NOMO-1 (cell line): ENCODE results near the gene SETD1A.

Experiments
- DNase-seq, 2 experiments: peaks; one replicate each; lab custom pipeline; 2025; ENCODE audit not compliant: unreplicated experiment in 2 of 2; lab: John Stamatoyannopoulos, UW

Gene SETD1A

DNA sequence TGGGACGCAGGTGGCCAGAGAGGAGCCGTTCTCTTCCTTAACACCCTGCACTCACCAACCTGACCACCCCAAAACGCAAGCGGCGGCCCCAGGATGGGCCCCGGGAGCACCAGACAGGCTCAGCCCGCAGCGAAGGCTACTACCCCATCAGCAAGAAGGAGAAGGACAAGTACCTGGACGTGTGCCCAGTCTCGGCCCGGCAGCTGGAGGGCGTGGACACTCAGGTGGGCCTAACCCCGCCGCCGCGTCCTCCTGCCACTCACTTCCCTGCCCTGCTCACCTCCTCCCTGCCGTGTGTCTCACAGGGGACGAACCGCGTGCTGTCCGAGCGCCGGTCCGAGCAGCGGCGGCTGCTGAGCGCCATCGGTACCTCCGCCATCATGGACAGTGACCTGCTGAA lies 22.9 kb downstream of the SETD1A start:
- DNase-seq: no peak

DNA sequence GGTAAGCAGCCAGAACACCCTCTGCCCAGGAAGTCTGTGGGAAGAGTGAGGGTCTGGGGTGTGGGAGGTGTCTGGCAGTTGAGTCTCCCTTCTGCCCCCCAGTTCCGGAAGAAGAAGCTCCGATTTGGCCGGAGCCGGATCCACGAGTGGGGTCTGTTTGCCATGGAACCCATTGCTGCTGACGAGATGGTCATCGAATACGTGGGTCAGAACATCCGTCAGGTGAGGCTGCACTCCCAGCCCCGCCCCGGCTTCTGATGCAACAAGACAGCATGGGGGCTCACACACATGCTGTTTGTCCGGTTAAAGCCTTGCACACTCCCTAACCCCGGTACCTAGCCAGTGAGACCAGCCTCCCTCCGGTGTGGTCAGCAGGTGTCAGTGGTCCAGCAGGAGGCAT lies 23.4 kb downstream of the SETD1A start:
- no peak for DNase-seq

DNA sequence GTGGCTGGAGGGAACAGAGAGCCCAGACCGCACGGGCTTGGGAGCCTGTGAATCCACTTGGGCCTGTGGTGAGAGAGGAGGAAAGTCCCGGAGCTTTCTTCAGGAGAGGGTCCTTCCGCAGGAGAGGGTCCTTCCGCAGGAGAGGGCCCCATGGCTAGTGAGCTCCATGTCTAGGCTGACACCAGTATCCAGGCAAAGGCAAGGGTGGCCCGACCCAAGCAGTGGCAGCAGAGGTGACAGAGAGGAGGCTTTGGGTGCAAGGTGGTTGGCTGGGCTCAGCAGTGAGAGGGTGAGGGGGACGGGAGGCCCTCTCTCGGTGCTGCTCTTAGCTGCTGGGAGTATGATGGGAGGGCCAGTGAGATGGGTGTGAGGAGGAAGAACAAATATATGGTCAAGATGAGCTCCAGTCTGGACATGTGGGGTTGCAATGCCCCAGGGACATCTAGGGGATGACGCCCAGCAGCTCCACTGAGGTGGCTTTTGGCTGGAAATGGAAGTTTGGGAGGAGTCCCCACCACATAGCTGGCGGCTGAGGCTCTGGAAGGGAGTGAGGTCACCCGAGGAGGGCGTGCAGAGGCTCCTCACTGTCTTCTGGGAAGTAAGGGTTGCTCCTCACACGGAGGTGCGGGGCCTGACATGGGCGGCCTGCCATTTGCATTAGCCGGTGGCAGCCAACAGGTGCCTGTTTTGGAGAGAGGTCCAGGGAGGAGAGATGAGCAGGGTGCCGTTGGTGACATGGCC lies 25.2 kb downstream of the SETD1A start:
- DNase-seq: no peak

DNA sequence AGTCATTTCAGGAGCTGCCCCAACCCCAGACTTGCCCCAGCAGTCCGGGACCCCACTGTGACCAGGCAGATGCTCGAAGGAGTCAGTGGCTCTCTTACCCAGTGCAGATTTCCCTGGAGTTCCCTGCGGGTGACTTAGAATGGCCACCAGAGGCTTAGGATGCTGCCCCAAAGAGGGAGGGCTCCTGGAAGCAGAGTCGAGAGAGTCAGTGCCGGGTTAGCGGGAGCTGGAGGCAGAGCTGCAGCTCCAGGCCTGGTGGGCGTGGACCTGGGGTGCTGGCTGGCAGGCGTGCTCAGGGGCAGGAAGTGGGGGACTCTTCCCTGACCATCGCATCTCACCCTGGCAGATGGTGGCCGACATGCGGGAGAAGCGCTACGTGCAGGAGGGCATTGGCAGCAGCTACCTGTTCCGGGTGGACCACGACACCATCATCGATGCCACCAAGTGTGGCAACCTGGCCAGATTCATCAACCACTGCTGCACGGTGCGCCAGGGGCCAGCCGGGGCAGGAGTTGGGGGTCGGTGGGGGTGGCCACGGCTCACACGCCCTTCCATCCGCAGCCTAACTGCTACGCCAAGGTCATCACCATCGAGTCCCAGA lies 25.8 kb downstream of the SETD1A start:
- no peak for DNase-seq

DNA sequence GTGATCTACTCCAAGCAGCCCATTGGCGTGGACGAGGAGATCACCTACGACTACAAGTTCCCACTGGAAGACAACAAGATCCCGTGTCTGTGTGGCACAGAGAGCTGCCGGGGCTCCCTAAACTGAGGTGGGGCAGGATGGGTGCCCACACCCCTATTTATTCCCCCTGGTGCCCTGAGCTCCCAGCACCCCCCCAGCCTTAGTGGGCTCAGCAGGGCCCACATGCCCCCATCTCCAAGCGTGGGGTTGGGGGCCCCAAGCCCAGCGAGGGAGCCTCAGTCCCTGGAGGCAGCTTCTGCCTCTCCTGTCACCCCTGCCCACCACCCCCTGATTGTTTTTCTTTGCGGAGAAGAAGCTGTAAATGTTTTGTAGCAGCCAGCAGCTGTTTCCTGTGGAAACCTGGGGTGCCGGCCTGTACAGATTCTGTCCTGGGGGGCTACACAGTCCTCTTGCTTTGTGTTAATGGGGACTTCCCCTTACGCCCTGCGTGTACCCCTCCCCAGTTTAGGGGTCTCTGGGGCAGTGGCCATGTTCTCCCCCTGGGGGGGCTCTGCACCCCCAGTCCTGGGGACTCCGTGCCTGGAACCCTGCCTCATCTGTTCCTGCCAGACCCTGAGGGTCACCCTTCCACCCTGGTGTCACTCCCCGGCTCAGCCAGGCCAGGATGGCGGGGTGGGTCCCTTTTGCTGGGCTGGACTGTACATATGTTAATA lies 26.5 kb downstream of the SETD1A start:
- no peak for DNase-seq

DNA sequence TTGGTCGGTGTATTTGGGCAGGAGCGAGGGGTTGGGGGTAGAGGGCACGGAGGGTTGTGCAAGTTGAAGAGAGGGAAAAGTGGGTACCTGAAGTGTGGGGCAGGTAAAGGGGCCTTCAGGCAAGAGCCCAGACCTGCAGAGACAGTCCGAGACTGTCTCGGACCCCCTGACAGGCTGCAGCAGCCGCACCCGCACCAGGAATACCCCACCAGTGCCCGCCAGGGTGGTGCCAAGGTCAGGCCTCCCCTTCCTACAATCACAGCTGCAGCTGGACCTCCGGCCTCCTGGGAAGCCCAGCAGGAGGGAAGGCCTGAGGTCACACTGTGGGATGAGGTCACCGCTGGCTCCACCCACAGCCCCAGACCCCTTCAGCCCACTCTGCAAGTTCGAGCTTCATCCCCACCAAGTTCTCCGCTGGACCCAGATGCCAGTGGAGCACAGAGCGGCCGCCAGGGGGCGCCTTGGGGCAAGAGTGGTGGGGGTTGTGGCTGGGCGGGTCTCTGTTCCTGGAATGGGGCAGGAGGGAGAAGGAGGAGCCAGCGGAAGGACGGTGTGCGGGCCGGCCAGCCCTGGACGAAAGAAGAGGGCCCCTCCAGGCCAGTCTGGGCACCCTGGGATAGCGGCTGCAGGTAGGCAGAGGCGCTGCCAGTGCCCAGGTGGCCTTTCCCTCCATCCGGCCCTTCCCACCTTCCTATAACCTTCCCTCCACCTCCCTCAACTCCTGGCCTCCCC lies 27.3 kb downstream of the SETD1A start, which contains the start of gene HSD3B7:
HSD3B7 (plus strand) TSS at position 539 of the 732 bp plus-strand sequence. CDS start 452 bp downstream, outside the sequence.
- DNase-seq: peak; percentile 68 to 80

DNA sequence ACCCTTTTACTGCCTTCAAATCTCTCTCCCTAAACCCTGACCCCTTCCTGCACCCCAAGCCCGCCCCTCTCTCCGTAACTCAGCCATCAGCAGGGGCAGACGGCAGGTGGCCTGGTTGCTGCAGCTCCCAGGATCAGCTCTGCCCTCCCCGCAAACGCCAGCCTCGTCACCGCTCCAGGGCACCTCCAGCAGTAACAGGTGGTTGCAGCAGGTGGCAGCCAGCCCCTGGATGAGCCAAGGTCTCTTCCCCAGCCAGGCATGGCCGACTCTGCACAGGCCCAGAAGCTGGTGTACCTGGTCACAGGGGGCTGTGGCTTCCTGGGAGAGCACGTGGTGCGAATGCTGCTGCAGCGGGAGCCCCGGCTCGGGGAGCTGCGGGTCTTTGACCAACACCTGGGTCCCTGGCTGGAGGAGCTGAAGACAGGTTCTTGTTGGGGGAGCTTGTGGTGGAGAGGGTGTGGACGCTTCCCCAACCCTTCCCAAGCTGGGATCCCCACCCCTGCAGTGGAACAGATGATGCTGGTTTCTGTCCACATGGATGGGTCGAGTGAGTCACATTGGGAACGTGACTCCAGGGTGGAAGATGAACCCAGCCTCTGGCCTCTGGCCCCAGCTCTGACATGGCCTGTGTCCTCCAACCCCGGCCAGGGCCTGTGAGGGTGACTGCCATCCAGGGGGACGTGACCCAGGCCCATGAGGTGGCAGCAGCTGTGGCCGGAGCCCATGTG lies 28.0 kb downstream of the SETD1A start:
- DNase-seq: no peak

DNA sequence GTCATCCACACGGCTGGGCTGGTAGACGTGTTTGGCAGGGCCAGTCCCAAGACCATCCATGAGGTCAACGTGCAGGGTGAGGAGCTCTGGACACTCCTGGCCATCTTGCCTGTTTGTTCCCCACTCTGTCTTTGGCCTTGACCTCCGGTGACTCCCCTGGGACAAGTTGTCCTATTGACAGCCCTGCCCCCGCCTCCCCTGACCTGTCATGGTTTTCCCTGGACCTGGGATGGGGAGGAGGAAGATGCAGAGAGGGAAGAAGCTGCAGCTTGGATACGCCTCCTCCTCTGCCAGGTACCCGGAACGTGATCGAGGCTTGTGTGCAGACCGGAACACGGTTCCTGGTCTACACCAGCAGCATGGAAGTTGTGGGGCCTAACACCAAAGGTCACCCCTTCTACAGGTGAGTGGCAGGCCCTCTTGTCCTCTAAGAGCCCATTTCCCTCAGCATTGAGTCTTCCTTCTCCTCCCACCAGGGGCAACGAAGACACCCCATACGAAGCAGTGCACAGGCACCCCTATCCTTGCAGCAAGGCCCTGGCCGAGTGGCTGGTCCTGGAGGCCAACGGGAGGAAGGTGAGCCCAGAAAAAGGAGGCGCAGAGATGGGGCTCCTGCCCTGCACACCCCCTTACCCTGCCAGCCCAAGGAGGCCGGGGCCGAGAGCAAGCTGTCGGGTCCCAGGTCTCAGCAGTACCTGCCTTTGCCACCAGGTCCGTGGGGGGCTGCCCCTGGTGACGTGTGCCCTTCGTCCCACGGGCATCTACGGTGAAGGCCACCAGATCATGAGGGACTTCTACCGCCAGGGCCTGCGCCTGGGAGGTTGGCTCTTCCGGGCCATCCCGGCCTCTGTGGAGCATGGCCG lies 28.8 kb downstream of the SETD1A start:
- DNase-seq: no peak

DNA sequence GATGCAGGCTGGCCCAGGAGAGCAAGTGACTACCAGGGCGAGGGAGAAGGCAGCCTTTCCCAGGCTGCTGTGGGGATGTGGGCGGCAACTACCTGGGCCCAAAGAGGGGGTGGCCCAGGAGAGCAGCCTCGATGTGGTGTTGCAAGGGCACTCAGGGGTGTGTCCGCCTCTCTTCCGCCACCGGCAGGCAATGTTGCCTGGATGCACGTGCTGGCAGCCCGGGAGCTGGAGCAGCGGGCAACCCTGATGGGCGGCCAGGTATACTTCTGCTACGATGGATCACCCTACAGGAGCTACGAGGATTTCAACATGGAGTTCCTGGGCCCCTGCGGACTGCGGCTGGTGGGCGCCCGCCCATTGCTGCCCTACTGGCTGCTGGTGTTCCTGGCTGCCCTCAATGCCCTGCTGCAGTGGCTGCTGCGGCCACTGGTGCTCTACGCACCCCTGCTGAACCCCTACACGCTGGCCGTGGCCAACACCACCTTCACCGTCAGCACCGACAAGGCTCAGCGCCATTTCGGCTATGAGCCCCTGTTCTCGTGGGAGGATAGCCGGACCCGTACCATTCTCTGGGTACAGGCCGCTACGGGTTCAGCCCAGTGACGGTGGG lies 30.1 kb downstream of the SETD1A start:
- no peak for DNase-seq

DNA sequence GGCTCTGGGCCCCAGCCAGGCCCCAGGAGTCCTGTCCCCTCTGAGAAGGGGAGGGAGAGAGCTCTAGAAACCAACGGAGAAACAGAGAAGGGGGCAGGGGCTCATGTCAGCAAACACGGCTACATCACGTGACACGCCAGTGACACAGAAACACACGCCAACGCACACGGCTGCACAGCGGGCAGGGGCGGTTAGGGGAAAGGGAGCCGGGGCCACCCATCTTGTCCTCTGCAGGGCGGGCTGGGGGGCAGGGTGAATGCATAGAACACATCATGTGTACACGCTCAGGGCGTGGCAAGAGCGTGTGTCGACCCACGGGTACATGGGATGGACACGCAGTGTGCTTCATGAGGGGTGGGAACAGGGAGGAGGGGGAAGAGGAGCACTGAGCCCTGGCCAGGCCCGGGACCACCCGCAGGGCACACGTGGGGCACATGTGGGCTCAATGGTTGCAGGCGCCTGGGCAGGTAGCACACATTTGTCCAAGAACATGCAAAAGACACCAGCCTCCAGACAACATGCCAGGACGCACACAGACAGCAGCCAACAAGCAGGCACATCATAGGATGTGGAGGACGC lies 32.0 kb downstream of the SETD1A start:
- DNase-seq: no peak

DNA sequence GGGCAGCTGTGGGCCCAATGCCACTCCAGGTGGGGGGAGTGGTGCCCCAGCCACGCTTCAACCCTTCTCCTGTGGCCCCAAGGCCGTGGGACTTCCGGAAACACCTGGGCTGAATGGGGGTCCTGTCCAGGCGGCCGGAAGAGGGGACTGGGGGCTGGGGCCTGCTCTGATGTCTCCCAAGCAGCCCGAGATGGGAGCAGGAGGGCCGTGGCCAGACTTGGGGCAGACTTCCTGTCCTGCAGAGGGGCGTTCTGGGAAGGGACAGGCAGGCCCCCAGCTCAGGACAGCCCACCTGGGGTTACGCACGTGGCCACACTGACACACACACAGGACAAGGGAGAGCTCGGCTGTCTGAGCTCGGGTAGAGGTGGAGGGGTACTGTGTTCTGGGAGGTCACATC lies 32.6 kb downstream of the SETD1A start:
- no peak for DNase-seq

DNA sequence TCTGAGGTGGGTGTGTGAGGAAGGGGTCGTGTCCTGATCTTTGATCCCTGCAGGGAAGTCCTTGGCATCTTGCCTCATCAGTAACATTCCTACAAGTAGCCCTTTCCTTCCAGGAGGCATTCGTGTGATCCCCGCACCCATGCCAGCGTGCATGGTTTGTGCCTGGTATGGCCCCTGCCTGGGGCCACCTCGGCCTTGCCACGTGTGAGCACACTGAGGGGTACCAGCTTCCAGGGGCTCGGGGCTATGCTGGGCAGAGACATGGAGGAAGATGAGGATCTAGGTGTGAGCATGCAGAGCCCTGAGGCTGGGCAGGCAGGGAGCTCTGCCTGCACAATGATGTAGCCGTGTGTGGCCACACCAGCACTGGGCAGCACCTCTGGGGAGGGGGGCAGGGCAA lies 33.5 kb downstream of the SETD1A start:
- no peak for DNase-seq

DNA sequence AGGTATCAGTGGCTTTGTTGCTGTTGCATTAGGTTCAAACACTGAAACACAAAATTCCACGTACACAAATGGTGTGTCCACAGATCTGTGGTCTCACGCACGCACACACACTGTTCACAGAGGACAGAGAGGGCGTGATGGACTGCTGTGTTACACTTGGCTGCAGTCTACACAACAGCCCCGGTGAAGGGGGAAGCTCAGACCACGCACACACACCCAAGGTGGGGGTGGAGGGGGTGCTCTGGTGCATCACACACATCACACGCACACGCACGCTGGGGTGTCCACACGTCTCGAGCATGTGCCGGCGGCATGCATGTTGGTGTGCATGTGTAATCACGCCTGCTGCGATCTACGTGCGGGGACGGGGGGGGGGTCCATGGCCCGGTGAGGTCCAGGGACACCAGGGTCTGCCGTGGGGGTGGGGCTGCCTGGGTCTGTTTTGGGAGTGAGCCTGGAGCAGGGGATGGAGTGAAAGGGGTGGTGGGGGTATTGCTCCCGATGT lies 34.8 kb downstream of the SETD1A start:
- no peak for DNase-seq

DNA sequence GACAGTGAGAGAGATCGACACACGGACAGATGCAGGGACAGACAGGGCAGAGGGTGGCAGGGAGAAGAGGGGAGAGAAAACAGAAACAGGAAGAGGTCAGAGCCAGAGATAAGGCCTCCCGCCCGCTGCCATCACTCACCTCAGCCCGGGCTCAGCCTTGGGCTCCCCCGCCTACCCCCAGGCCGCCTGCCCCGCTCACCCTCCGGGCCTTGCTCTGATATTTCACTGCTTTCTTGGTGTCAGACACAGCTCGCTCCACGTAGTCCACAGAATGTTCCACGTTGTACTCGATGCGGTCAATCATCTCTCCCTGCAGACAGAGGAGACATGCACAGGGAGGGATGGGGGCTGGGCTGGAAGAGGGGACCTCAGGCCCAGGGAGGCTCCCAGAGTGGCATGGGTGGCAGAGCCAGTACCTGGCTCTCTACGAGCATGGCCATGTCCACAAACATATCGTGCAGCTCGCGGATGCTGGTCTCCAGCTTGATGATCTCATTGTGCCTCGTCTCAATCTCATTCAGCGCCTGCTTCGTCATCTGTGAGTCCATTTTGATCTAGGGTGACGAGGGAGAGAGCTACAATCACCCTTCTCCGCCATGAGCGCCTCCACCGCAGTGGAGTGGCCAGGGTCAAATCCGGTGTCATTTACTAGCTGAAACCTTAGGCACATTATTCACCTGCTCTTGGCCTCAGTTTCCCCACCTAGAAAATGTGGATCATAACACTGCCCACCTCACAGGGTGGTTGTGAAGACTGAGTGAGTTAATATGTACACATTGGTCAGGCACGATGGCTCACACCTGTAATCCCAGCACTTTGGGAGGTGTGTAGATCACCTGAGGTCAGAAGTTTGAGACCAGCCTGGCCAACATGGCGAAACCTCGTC lies 35.6 kb downstream of the SETD1A start:
- peak; percentile 43 to 46 for DNase-seq

DNA sequence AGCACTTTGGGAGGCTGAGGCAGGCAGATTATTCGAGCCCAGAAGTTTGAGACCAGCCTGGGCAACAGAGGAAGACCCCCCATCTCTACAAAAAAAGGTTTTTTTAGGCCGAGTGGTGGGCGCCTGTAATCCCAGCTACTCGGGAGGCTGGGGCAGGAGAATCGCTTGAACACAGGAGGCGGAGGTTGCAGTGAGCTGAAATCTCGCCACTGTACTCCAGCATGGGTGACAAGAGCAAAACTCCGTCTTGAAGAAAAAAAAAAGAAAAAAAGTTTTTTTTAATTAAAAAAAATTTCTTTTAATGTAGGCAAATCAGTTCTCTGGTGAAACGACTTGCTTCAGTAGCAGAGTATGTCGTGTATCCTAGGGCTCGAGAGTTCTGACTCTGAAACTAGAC lies 38.4 kb downstream of the SETD1A start:
- no peak for DNase-seq

DNA sequence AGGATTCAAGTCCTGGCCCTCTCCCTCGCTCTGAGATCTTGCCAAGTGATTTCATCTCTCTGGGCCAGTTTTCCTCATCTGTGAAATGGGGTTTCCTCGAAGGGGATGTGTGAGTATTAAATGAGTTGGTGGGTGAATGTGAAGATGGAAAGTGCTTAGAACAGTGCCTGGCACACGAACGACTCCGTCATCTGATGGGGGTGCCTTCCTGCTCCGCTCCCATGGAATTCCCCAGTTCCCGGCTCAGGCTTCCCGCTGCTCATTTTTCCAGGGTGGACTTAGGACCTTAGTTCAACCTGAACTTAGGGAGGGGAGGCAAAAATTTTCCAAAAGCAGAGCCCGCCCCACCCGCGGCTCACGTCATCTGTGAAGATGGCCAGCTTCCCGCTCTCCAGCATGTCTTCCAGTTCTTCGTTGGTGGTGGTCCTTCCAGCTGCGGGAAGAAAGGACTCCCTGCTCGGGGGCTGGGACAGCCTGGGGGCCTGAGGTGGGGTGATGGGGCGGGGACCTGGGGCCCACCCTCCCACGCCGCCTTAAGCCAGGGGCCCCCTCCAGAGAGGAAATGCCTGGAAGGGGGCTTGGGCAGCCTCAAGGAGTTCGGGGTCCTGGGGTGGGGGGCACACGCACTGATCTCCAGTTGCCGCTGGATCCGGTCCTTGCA lies 38.9 kb downstream of the SETD1A start:
- peak; percentile 15 to 36 for DNase-seq
